PC-3 (cell line): ENCODE measurements around the gene CDH12. TPM values are rescaled to one million over a fixed set of nuclear protein-coding genes. Genes with fewer than 3 reads are reported as not detected.

Source experiments
- ATAC-seq: fragments of 200-7000 bp; cut with Tn5 transposase; 2 replicates; pipeline ENCODE4 v1.9.1; 2020; ENCODE audit warnings: mild to moderate bottlenecking, moderate library complexity
- BruUV-seq: library from RNA; stranded (reverse); fragments of 400-500 nt; replicated peaks from 2 replicates; lab custom pipeline; 2021; lab: Mats Ljungman, UMichigan
- CTCF ChIA-PET: fragments of 300-600 bp; sonication (Branson Sonifier 250); formaldehyde crosslinking; loops from one replicate; lab custom pipeline; 2022; ENCODE audit warnings: antibody characterized with exemption; lab: Charles Lee
- POLR2A ChIA-PET: fragments of 300-600 bp; sonication (Branson Sonifier 250); formaldehyde crosslinking; loops from one replicate; lab custom pipeline; 2022; ENCODE audit warnings: antibody characterized with exemption; ENCODE audit not compliant: unreplicated experiment; lab: Charles Lee
- DNase-seq: peaks from one replicate; pipeline ENCODE4 v3.0.0-alpha.2; 2015
- H2AFZ ChIP-seq: fragments of 300-600 bp; sonication (generic); 2 replicates; pipeline ENCODE4 v1.6.0; 2016; ENCODE audit warnings: antibody characterized with exemption, low read length
- H3F3A ChIP-seq: fragments of 300-600 bp; sonication (generic); one replicate; pipeline ENCODE4 v1.6.0; 2017; ENCODE audit warnings: antibody characterized with exemption, low read length, control low read depth, mild to moderate bottlenecking; ENCODE audit not compliant: unreplicated experiment
- H3K27ac ChIP-seq: fragments of 300-600 bp; sonication (generic); 2 replicates; pipeline ENCODE4 v1.5.1; 2016; ENCODE audit warnings: mild to moderate bottlenecking, low read length
- H3K27me3 ChIP-seq: fragments of 300-600 bp; sonication (generic); 2 replicates; pipeline ENCODE4 v1.6.1; 2016; ENCODE audit warnings: low read length, mixed read lengths
- H3K36me3 ChIP-seq: fragments of 300-600 bp; sonication (generic); 2 replicates; pipeline ENCODE4 v1.6.1; 2016; ENCODE audit warnings: low read depth, mixed run types, low read length, mixed read lengths
- H3K4me1 ChIP-seq: fragments of 300-600 bp; sonication (generic); 2 replicates; pipeline ENCODE4 v1.5.1; 2016; ENCODE audit warnings: low read length; ENCODE audit not compliant: insufficient read depth
- H3K4me2 ChIP-seq: fragments of 300-600 bp; sonication (generic); 2 replicates; pipeline ENCODE4 v1.6.0; 2016; ENCODE audit warnings: low read length
- H3K4me3 ChIP-seq: fragments of 300-600 bp; sonication (generic); 2 replicates; pipeline ENCODE4 v1.5.1; 2016; ENCODE audit warnings: mild to moderate bottlenecking, low read length, mixed read lengths
- H3K79me2 ChIP-seq: fragments of 300-600 bp; sonication (generic); 2 replicates; pipeline ENCODE4 v1.6.1; 2017; ENCODE audit warnings: low read length, mixed read lengths
- H3K9ac ChIP-seq: fragments of 300-600 bp; sonication (generic); 2 replicates; pipeline ENCODE4 v1.6.0; 2016; ENCODE audit warnings: mild to moderate bottlenecking, low read length
- H3K9me2 ChIP-seq: fragments of 300-600 bp; sonication (generic); replicated peaks from 2 replicates; pipeline ENCODE4 v1.6.1; 2016; ENCODE audit warnings: mixed run types, low read length, mixed read lengths
- H3K9me3 ChIP-seq: fragments of 300-600 bp; sonication (generic); 2 replicates; pipeline ENCODE4 v1.6.1; 2016; ENCODE audit warnings: low read length, mixed read lengths
- H4K20me1 ChIP-seq: fragments of 300-600 bp; sonication (generic); 2 replicates; pipeline ENCODE4 v1.6.1; 2016; ENCODE audit warnings: low read length, mixed read lengths
- CTCF ChIP-seq: fragments of 300-600 bp; sonication (generic); conservative IDR thresholded peaks from 2 replicates; pipeline ENCODE4 v1.5.1; 2017; ENCODE audit warnings: antibody characterized with exemption, low read depth, mild to moderate bottlenecking, low read length
- EZH2 ChIP-seq: fragments of 300-600 bp; sonication (generic); IDR thresholded peaks from one replicate; pipeline ENCODE4 v1.6.1; 2017; ENCODE audit warnings: antibody characterized with exemption, mild to moderate bottlenecking, low read length; ENCODE audit not compliant: unreplicated experiment
- EZH2phosphoT487 ChIP-seq: fragments of 300-600 bp; sonication (generic); IDR thresholded peaks from 2 replicates; pipeline ENCODE4 v1.6.1; 2018; ENCODE audit warnings: mild to moderate bottlenecking, antibody characterized with exemption, low read length, borderline replicate concordance
- intact Hi-C: fragments of 100-400 bp; cut with micrococcal nuclease; formaldehyde crosslinking; loops from 2 replicates; pipeline ENCODE4 v1.9.0; 2023
- total RNA-seq: library from RNA; depleted of rRNA; stranded (reverse); fragments of >200 nt; gene quantifications from 2 replicates; pipeline ENCODE4 v1.2.3, GENCODE V29; 2014

The CDH12 gene
- total RNA-seq, 1 experiment from 2014 or later, result 0.44 TPM

GRCh38 chr5:22514231-22514630 lies 338.9 kb downstream of the CDH12 start:
- no peak overlapping the region for H3K4me3 ChIP-seq
- POLR2A ChIA-PET, result no interaction called here
- H3K4me2 ChIP-seq, result no peak overlapping the region
- CTCF ChIA-PET, result no interaction called here
- TF ChIP-seq CTCF (no peak), EZH2 (no peak), EZH2phosphoT487 (no peak)
- intact Hi-C loops, result no loop called here
- no peaks in the 10 kb centered on the region for H3K9me3 ChIP-seq
- H4K20me1 ChIP-seq, result no peaks in the 10 kb centered on the region
- ATAC-seq (no peak), DNase-seq (no peak)
- no peaks in the 10 kb centered on the region for H3K36me3 ChIP-seq
- H2AFZ ChIP-seq, result no peak overlapping the region
- H3K27ac ChIP-seq, result no peak overlapping the region
- H3F3A ChIP-seq, result no peaks in the 10 kb centered on the region
- H3K4me1 ChIP-seq, result no peaks in the 10 kb centered on the region
- no peaks in the 10 kb centered on the region for H3K27me3 ChIP-seq
- H3K9me2 ChIP-seq, result no peaks in the 10 kb centered on the region
- no peak overlapping the region for H3K9ac ChIP-seq
- H3K79me2 ChIP-seq, result no peaks in the 10 kb centered on the region
- no TSS peak for BruUV-seq

DNA sequence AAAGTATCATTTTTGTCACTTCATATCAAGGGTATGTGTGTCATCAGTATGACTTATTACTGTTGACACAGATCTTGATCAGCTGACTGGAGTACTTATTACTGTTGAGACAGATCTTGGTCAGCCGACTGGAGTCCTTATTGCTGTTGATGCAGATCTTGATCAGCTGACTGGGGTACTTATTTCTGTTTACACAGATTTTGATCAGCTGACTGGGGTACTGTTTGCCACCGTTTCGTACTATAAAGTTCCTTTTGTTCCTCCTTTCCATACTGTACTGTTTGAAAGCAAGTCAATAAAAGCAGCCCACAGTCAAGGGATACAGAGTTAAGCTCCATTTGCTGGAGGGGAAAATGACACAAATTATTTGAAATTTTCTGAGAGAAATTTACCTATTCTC lies 347.3 kb downstream of the CDH12 start:
- no peak overlapping the region for H2AFZ ChIP-seq
- no peaks in the 10 kb centered on the region for H3F3A ChIP-seq
- no peaks in the 10 kb centered on the region for H3K4me1 ChIP-seq
- H3K36me3 ChIP-seq, result no peaks in the 10 kb centered on the region
- no peak overlapping the region for H3K4me2 ChIP-seq
- no peak overlapping the region for H3K9ac ChIP-seq
- CTCF ChIA-PET, result no interaction called here
- H3K4me3 ChIP-seq, result no peak overlapping the region
- no peaks in the 10 kb centered on the region for H4K20me1 ChIP-seq
- ATAC-seq, result no peak
- POLR2A ChIA-PET, result no interaction called here
- BruUV-seq, result no TSS peak
- H3K27me3 ChIP-seq, result no peaks in the 10 kb centered on the region
- H3K9me3 ChIP-seq, result no peaks in the 10 kb centered on the region
- DNase-seq, result no peak
- no peaks in the 10 kb centered on the region for H3K9me2 ChIP-seq
- intact Hi-C loops, result no loop called here
- H3K79me2 ChIP-seq, result no peaks in the 10 kb centered on the region
- TF ChIP-seq CTCF (no peak), EZH2phosphoT487 (no peak), EZH2 (no peak)
- no peak overlapping the region for H3K27ac ChIP-seq

GRCh38 chr5:22504411-22504810 lies 348.7 kb downstream of the CDH12 start:
- Histone ChIP-seq H3K9me2 (no peaks in the 10 kb centered on the region), H3K4me1 (no peaks in the 10 kb centered on the region), H3F3A (no peaks in the 10 kb centered on the region), H3K4me3 (no peak overlapping the region), H2AFZ (no peak overlapping the region), H3K36me3 (no peaks in the 10 kb centered on the region), H3K79me2 (no peaks in the 10 kb centered on the region), H3K27me3 (no peaks in the 10 kb centered on the region), H3K9me3 (no peaks in the 10 kb centered on the region), H4K20me1 (no peaks in the 10 kb centered on the region), H3K27ac (no peak overlapping the region), H3K9ac (no peak overlapping the region), H3K4me2 (no peak overlapping the region)
- ChIA-PET CTCF (no interaction called here), POLR2A (no interaction called here)
- no TSS peak for BruUV-seq
- no peak for ATAC-seq
- no peak for TF ChIP-seq EZH2
- no peak for TF ChIP-seq EZH2phosphoT487
- no peak for TF ChIP-seq CTCF
- intact Hi-C loops, result no loop called here
- DNase-seq, result no peak
